ENCODE results near the gene COG5.

GRCh38 chr7:107291434-107291833 is 272.3 kb downstream of the COG5 start:
- TF ChIP-seq CTCF (IDR thresholded peaks at IDR 0.05) (no peak), REST (IDR thresholded peaks at IDR 0.05; ENCODE audit: insufficient read depth in 1 of 2, low read depth in 2 of 2, low read length in 1 of 2) (no peak), POLR2AphosphoS5 (IDR thresholded peaks at IDR 0.05; ENCODE audit: low read depth, low read length) (no peak)
